Astrocyte of the cerebellum (primary cell): ENCODE measurements around the gene RAB33A.

Experiments
- DNase-seq: peaks from one replicate; pipeline ENCODE4 v3.0.0-alpha.2; 2011; ENCODE audit warnings: low read depth
- H3K4me3 ChIP-seq: 2 replicates; pipeline ENCODE4 v1.5.1; 2011; ENCODE audit warnings: mild to moderate bottlenecking, low read depth, low read length, moderate library complexity
- in situ Hi-C: cut with HindIII; loops from 2 replicates; pipeline ENCODE4 v1.10.0; 2017; ENCODE audit warnings: low sequenced_read_pairs
- TF ChIP-seq, protein P1 (sequence below): IDR thresholded peaks from 2 replicates; pipeline ENCODE4 v1.5.1; 2012; ENCODE audit warnings: low read length, low read depth, moderate library complexity, mild to moderate bottlenecking; ENCODE audit errors: missing control alignments

The RAB33A gene

GRCh38 chrX:130139474-130140201 is 32.1 kb upstream of the RAB33A start:
- DNase-seq, result no peak
- no peak overlapping the region for H3K4me3 ChIP-seq
- TF ChIP-seq, protein P1, sequence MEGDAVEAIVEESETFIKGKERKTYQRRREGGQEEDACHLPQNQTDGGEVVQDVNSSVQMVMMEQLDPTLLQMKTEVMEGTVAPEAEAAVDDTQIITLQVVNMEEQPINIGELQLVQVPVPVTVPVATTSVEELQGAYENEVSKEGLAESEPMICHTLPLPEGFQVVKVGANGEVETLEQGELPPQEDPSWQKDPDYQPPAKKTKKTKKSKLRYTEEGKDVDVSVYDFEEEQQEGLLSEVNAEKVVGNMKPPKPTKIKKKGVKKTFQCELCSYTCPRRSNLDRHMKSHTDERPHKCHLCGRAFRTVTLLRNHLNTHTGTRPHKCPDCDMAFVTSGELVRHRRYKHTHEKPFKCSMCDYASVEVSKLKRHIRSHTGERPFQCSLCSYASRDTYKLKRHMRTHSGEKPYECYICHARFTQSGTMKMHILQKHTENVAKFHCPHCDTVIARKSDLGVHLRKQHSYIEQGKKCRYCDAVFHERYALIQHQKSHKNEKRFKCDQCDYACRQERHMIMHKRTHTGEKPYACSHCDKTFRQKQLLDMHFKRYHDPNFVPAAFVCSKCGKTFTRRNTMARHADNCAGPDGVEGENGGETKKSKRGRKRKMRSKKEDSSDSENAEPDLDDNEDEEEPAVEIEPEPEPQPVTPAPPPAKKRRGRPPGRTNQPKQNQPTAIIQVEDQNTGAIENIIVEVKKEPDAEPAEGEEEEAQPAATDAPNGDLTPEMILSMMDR, result no peak
- in situ Hi-C loops, result no loop called here

DNA sequence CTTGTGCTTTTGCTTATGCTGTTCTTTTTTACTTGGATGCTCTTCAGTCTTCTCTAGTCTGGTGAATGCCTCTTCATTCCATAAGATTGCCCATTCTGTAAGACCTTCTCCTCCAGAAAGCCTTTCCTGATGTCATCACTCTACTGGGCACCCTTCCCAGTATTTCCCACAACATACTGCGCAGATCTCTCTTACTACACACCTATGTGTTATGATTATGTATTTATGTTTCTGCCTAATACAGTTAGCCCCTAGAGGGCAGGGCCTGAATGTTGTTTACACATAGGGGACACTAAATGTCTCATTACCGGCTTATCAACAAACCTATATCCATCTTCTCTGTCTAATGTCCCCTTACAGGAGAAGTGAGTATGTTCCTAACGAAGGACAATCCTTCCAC is 27.3 kb upstream of the RAB33A start:
- no peak for DNase-seq
- in situ Hi-C loops, result no loop called here
- H3K4me3 ChIP-seq, result no peak overlapping the region
- TF ChIP-seq, protein P1, result no peak

DNA sequence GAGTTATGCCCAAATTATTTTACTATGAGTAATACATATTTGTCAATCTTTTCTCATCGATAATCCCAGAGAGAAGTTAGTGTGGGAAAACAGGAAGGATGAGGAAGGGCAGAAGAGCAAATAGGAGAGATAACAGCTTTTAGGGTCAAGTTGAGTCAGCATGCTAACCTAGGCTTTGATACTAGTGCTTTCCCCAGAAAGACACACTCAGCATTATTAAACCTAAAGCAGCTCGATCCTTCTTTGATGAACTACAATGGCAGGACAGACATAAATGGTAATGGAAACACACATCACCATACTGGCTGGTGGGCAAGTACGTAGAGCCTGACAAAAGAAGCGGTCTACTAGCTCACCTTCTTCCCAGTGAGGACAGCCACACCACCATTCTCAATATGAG is 26.6 kb upstream of the RAB33A start:
- no peak for DNase-seq
- H3K4me3 ChIP-seq, result no peak overlapping the region
- TF ChIP-seq, protein P1, result no peak
- in situ Hi-C loops, result no loop called here

DNA sequence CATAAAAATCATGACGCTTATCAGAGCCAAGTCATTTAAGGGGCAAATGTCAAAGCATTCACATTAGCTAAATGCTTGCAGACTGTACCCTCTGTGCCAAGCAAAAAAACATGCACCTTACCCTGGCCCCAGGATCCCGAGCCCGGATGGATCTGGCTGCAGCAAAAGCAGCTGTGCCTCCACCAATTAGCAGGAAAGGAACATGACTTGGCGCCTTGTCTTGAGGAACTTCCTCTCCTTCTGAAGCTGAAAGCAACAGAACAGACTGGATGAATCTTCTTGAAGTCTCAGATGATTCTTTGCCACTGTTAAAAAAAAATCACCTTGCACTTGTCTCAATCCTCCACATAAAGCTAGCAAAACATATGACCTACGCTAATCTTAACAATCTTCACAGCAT is 24.1 kb upstream of the RAB33A start:
- in situ Hi-C loops, result no loop called here

GRCh38 chrX:130155564-130155963 is 16.2 kb upstream of the RAB33A start:
- TF ChIP-seq, protein P1, result no peak
- no peak for DNase-seq
- in situ Hi-C loops, result no loop called here
- no peak overlapping the region for H3K4me3 ChIP-seq

More for the DNA sequence above, 24.1 kb upstream of the RAB33A start:
- DNase-seq, result no peak
- TF ChIP-seq, protein P1, result no peak
- no peak overlapping the region for H3K4me3 ChIP-seq

DNA sequence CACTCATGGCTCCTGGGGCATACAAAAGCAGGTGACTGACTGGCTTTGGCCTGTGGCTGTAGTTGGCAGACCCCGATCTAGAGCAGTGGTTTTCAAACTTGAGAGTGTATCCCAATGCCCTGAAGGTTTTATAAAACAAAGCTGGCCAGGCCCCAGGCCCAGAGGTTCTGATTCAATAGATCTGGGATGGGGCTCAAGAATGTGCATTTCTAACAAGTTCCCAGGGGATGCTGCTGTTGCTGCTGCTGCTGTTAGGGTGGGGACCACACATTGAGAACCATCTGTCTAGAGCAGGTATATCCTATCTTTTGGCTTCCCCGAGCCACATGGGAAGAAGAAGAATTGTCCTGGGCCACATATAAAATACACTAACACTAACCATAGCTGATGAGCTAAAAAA is 13.5 kb upstream of the RAB33A start:
- TF ChIP-seq, protein P1, result no peak
- in situ Hi-C loops, result no loop called here
- no peak for DNase-seq
- no peak overlapping the region for H3K4me3 ChIP-seq

- in situ Hi-C loops, result no loop called here
- TF ChIP-seq, protein P1, result no peak
- no peak for DNase-seq
- no peak overlapping the region for H3K4me3 ChIP-seq
Measured at GRCh38 chrX:130159776-130160175, 12.0 kb upstream of the RAB33A start.
